OCI-LY7 (cell line): ENCODE data around the gene DEAF1. TPM values are rescaled to one million over a fixed set of nuclear protein-coding genes. Genes with fewer than 3 reads are reported as not detected.

ENCODE experiments used
- BruUV-seq: library from RNA; stranded (reverse); fragments of 400-500 nt; replicated peaks from 2 replicates; lab custom pipeline; 2021; lab: Mats Ljungman, UMichigan
- CTCF ChIA-PET: fragments of 300-600 bp; sonication (Branson Sonifier 250); formaldehyde crosslinking; loops from one replicate; lab custom pipeline; 2022; ENCODE audit warnings: antibody characterized with exemption; ENCODE audit not compliant: unreplicated experiment; lab: Charles Lee
- POLR2A ChIA-PET: fragments of 300-600 bp; sonication (Branson Sonifier 250); formaldehyde crosslinking; loops from one replicate; lab custom pipeline; 2022; ENCODE audit warnings: antibody characterized with exemption; lab: Charles Lee
- DNase-seq: peaks from one replicate; pipeline ENCODE4 v3.0.0-alpha.2; 2015; ENCODE audit warnings: low spot score
- H2AFZ ChIP-seq: fragments of 200-600 bp; sonication (generic), shearing (Covaris generic); 2 replicates; pipeline ENCODE4 v1.6.1; 2014; ENCODE audit warnings: mild to moderate bottlenecking, antibody characterized with exemption, low read length, moderate library complexity
- H3K27ac ChIP-seq: fragments of 200-600 bp; sonication (generic); 2 replicates; pipeline ENCODE4 v1.5.1; 2014; ENCODE audit warnings: mixed run types, low read depth, mild to moderate bottlenecking, moderate library complexity, low read length, inconsistent platforms; ENCODE audit not compliant: poor library complexity, severe bottlenecking
- H3K36me3 ChIP-seq: fragments of 200-600 bp; sonication (generic); 2 replicates; pipeline ENCODE4 v1.6.1; 2014; ENCODE audit warnings: mild to moderate bottlenecking, antibody characterized with exemption, low read length, moderate library complexity, mixed read lengths; ENCODE audit not compliant: insufficient read depth
- H3K4me1 ChIP-seq: fragments of 200-600 bp; sonication (generic); 2 replicates; pipeline ENCODE4 v1.5.1; 2014; ENCODE audit warnings: mild to moderate bottlenecking, low read length; ENCODE audit not compliant: insufficient read depth, poor library complexity, severe bottlenecking
- H3K4me2 ChIP-seq: fragments of 200-600 bp; sonication (generic); 2 replicates; pipeline ENCODE4 v1.6.1; 2014; ENCODE audit warnings: mild to moderate bottlenecking, low read length
- H3K4me3 ChIP-seq: fragments of 200-600 bp; sonication (generic); 2 replicates; pipeline ENCODE4 v1.5.1; 2014; ENCODE audit warnings: mild to moderate bottlenecking, low read depth, low read length; ENCODE audit not compliant: poor library complexity, severe bottlenecking
- H3K79me2 ChIP-seq: fragments of 200-600 bp; sonication (generic); 2 replicates; pipeline ENCODE4 v1.6.1; 2016; ENCODE audit warnings: low read depth, mild to moderate bottlenecking, low read length, moderate library complexity, mixed read lengths; ENCODE audit not compliant: insufficient read depth
- H3K9me2 ChIP-seq: fragments of 200-600 bp; sonication (generic); 2 replicates; pipeline ENCODE4 v1.6.1; 2016; ENCODE audit warnings: mild to moderate bottlenecking, low read length, mixed read lengths; ENCODE audit not compliant: insufficient read depth
- H3K9me3 ChIP-seq: fragments of 200-600 bp; sonication (generic); 2 replicates; pipeline ENCODE4 v1.6.1; 2014; ENCODE audit warnings: mild to moderate bottlenecking, mixed run types, low read length, mixed read lengths
- H4K20me1 ChIP-seq: fragments of 200-600 bp; sonication (generic); 2 replicates; pipeline ENCODE4 v1.6.1; 2014; ENCODE audit warnings: mild to moderate bottlenecking, antibody characterized with exemption, low read length, moderate library complexity, mixed read lengths; ENCODE audit not compliant: insufficient read depth
- EZH2phosphoT487 ChIP-seq: fragments of 200-600 bp; sonication (generic); IDR thresholded peaks from 2 replicates; pipeline ENCODE4 v1.6.1; 2018; ENCODE audit warnings: low read depth, borderline replicate concordance, mild to moderate bottlenecking, mixed run types, antibody characterized with exemption, low read length, moderate library complexity, mixed read lengths
- intact Hi-C: fragments of 100-400 bp; cut with micrococcal nuclease; formaldehyde crosslinking; loops from one replicate; pipeline ENCODE4 v1.10.0; 2022; ENCODE audit not compliant: unreplicated experiment
- total RNA-seq, 2 experiments: library from RNA; depleted of rRNA in 1 of 2; stranded (reverse); fragments of >200 nt in 1 of 2; shearing (Covaris generic) in 1 of 2; gene quantifications; 2 replicates each; pipeline ENCODE4 v1.2.3, GENCODE V29; 2014 to 2022
- TF ChIP-seq, protein P1 (sequence below): fragments of 200-600 bp; sonication (generic); conservative IDR thresholded peaks from 2 replicates; pipeline ENCODE4 v1.5.1; 2014; ENCODE audit warnings: mild to moderate bottlenecking, antibody characterized with exemption, low read length, moderate library complexity, mixed read lengths

DEAF1 gene
- total RNA-seq, 2 experiments from 2014 or later, result 42.7 to 66.2 TPM

DNA sequence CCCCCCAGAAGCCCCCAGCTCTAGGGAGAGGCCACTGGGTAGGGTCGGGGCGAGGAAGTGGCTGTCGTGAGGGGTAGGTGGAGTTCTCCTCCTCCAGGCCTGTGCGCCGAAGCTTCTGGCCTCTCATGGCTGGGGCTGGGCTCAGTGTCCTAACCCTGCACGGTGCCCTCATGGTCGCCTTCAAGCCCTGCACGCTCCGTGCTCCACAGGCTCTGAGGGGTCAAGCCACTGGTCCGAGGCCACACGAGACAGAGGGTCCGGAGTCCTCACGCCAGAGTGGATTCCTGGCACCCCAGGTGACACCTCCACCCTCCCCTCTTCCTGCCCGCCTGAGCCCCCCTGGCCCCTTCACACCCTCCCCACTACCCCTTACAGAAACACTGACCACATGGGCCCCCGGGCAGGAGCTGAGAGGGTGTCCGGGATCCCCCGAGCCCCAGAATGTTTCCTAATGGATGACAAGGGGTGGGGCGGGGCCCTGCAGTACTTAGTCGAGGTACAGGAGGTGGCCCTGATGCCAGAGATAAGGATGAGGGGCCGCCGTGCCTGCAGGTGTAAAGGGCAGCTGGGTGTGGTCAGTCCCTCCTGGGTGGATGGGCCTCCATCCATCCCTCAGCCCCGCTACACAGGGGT lies 69.3 kb downstream of the DEAF1 start:
- H3K36me3 ChIP-seq, result no peaks in the 10 kb centered on the region
- no peak overlapping the region for H3K4me2 ChIP-seq
- no TSS peak for BruUV-seq
- ChIA-PET CTCF (no interaction called here), POLR2A (no interaction called here)
- H3K79me2 ChIP-seq, result no peaks in the 10 kb centered on the region
- no peaks in the 10 kb centered on the region for H3K9me3 ChIP-seq
- intact Hi-C loops, result no loop called here
- H3K9me2 ChIP-seq, result no peaks in the 10 kb centered on the region
- H3K4me3 ChIP-seq, result no peak overlapping the region
- TF ChIP-seq EZH2phosphoT487, result no peak
- TF ChIP-seq, protein P1, sequence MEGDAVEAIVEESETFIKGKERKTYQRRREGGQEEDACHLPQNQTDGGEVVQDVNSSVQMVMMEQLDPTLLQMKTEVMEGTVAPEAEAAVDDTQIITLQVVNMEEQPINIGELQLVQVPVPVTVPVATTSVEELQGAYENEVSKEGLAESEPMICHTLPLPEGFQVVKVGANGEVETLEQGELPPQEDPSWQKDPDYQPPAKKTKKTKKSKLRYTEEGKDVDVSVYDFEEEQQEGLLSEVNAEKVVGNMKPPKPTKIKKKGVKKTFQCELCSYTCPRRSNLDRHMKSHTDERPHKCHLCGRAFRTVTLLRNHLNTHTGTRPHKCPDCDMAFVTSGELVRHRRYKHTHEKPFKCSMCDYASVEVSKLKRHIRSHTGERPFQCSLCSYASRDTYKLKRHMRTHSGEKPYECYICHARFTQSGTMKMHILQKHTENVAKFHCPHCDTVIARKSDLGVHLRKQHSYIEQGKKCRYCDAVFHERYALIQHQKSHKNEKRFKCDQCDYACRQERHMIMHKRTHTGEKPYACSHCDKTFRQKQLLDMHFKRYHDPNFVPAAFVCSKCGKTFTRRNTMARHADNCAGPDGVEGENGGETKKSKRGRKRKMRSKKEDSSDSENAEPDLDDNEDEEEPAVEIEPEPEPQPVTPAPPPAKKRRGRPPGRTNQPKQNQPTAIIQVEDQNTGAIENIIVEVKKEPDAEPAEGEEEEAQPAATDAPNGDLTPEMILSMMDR, result no peak
- no peak overlapping the region for H2AFZ ChIP-seq
- H4K20me1 ChIP-seq, result no peaks in the 10 kb centered on the region
- H3K27ac ChIP-seq, result no peak overlapping the region
- no peaks in the 10 kb centered on the region for H3K4me1 ChIP-seq
- no peak for DNase-seq

DNA sequence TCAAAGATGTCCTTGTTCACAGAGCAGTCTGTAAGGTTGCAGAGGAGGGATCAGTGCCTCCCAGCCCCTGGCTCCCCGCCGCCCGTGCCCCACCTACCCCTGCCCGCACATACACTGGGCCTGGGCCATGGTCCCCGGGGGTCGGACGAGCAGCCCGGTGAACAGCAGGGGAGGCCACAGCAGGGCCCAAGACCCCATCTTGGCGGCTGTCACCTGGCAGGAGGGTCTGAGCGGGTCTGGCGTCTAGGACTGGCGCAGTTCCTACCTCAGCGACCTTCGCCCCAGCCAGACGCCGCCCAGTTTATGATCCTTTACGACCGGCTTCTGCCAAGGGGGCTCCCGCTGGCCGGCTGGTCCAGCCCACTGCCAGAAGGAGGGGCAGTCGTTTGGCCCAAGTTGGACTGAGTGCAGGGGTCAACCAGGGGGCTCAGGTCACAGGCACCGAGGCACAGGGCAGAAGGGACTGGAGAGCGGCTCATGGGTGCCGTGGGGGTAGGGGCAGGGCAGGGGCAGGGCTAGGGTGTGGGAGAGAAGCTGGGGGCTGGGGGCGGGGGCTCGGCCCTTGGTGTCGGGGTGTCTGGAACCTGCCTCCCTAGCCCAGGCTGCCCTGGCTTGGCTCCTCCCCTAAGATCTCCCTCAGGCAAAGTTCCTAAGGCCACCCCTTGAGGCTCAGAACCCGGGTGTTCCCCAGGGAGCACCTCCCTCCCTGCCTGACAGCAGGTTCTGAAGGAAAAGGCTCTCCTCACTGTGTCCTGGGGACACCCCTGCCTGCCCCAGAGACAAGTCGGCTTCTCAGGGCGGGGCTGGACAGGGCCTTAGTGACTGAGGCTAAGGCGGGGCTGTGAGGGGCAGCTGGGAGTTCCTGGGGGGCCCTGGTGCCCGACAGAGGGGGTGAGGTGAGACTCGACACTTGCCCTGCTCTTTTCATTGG lies 70.1 kb downstream of the DEAF1 start, which contains the start of gene CDHR5:
CDHR5 (minus strand) TSS at position 251 of the 931 bp plus-strand sequence; CDS start at position 198, 53 bp downstream.
- POLR2A ChIA-PET, result interaction anchor here (1.0 kb wide), 1 partner anchor 47 kb away, joined by 3 read pairs; no protein-coding TSS in a partner anchor
- Histone ChIP-seq H3K4me3 (no peak within 1 kb of the TSS), H3K36me3 (no peaks in the 10 kb centered on the region), H3K4me1 (no peaks in the 10 kb centered on the region), H3K9me2 (no peaks in the 10 kb centered on the region), H4K20me1 (no peaks in the 10 kb centered on the region), H3K4me2 (no peak within 1 kb of the TSS), H3K9me3 (no peaks in the 10 kb centered on the region), H2AFZ (no peak within 1 kb of the TSS), H3K27ac (no peak within 1 kb of the TSS), H3K79me2 (no peaks in the 10 kb centered on the region)
- no peak for DNase-seq
- intact Hi-C loops, result no loop called here
- CTCF ChIA-PET, result no interaction called here
- TF ChIP-seq, protein P1, result no peak
- TF ChIP-seq EZH2phosphoT487, result no peak
- BruUV-seq, result no TSS peak
